Pancreas (tissue), 10 donors: ENCODE results near the gene ANKRD28. TPM values are rescaled to one million over a fixed set of nuclear protein-coding genes. Genes with fewer than 3 reads are reported as not detected.
"Not testable (repeated sequence)": the region's sequence is repeated elsewhere in the genome, so short reads cannot be mapped to it uniquely, and the experiment has no call there.

Experiments used
- ATAC-seq, 4 donors: fragments of 200-7000 bp; cut with Tn5 transposase; one replicate each; pipeline versions ENCODE4 v1.8.0 to v1.9.1; 2020; ENCODE audit warnings: mild to moderate bottlenecking in 4 of 4, moderate library complexity in 4 of 4
- DNase-seq, 6 donors: peaks; one replicate each; pipeline ENCODE4 v3.0.0-alpha.2; 2020
- FAIRE-seq: peaks from 2 replicates; lab custom pipeline; 2012; peaks lifted over from hg19 to GRCh38; lab: Jason Lieb, UNC
- H3K27ac ChIP-seq, 4 donors: fragments of 200-600 bp; sonication (generic); 1 replicate in 3 of 4; 2 replicates in 1 of 4; pipeline versions ENCODE4 v1.5.0 to v1.8.0; 2020
- H3K27me3 ChIP-seq, 4 donors: fragments of 200-600 bp; one replicate each; pipeline ENCODE4 v1.8.0; 2021
- H3K36me3 ChIP-seq, 3 donors: fragments of 200-600 bp; sonication (generic) in 1 of 3; one replicate each; pipeline versions ENCODE4 v1.5.0 to v1.8.0; 2020 to 2021
- H3K4me1 ChIP-seq, 3 donors: fragments of 200-600 bp; one replicate each; pipeline ENCODE4 v1.8.0; 2021
- H3K4me3 ChIP-seq, 4 donors: fragments of 200-600 bp; sonication (generic) in 2 of 4; one replicate each; pipeline versions ENCODE4 v1.5.0 to v1.8.0; 2020 to 2021
- H3K9me3 ChIP-seq, 4 donors: fragments of 200-600 bp; one replicate each; pipeline ENCODE4 v1.8.0; 2021
- CTCF ChIP-seq, 4 donors: fragments of 200-600 bp; sonication (generic) in 3 of 4; IDR thresholded peaks; one replicate each; pipeline versions ENCODE4 v1.5.0 to v1.8.0; 2021; ENCODE audit warnings: antibody characterized with exemption in 4 of 4
- WGBS, 2 donors: extraction: QIAGEN DNeasy Blood & Tissue Kit; methylation state at CpG; one replicate each; pipeline ENCODE4 v1.1.7; 2013; 5-methylcytosine and 5-hydroxymethylcytosine counted together
- intact Hi-C, 3 donors: fragments of 100-400 bp; cut with DNase I; formaldehyde crosslinking; loops; one replicate each; pipeline versions ENCODE4 v1.11.1 to v1.14.2; 2022
- polyA plus RNA-seq, 2 donors: library from polyadenylated mRNA; stranded (reverse); fragments of 200-250 nt; gene quantifications; one replicate each; pipeline ENCODE4 v1.2.3, GENCODE V29; 2013
- total RNA-seq, 6 donors: library from RNA; stranded (reverse); fragmentation: NEBNext Ultra II Directional in 4 of 6; extraction: Animal tissue kit (Norgen Biotek cat#: 25700) in 4 of 6; gene quantifications; one replicate each; pipeline versions ENCODE4 v1.2.1 to v1.2.4, GENCODE V29; 2021 to 2023
- donor health status: healthy with polysubstance abuse.
- donor health status: DM: no; HTN: no; CAD: no; lungs with moderate emphysema.
- donor health status: DM: no; HTN: no; CAD: no.
- donor health status: control.
- donor health status: control.
- donor health status: Bipolar disorder and iron deficiency.
- donor health status: DM: yes; HTN: yes; CAD: no.
- donor health status: DM: no; HTN: no; CAD: no.
- donor health status: DM: no; HTN: no; CAD: no.
- donor health status: DM: yes; HTN: yes; CAD: no.

Gene ANKRD28
- total and polyA plus RNA-seq, 8 donors = 9.5 to 40.5 (median 29.6) TPM

GRCh38 chr3:15844889-15845288 is 47.1 kb upstream of the ANKRD28 start:
- no peak for FAIRE-seq
- no peak for DNase-seq
- no peaks in the 10 kb centered on the region for H3K27me3 ChIP-seq
- H3K4me1 ChIP-seq = peaks cover 0 to 3% (median 0%) of the 10 kb centered on the region in 3 donors
- intact Hi-C loops = no loop called here
- ATAC-seq = no peak
- H3K9me3 ChIP-seq = no peaks in the 10 kb centered on the region
- no peaks in the 10 kb centered on the region for H3K36me3 ChIP-seq
- H3K27ac ChIP-seq = no peak overlapping the region
- H3K4me3 ChIP-seq = no peak overlapping the region
- 84 to 94% methylated on average over 3 of the region's 3 CpGs for WGBS, 2 donors
- no peak for TF ChIP-seq CTCF (IDR thresholded peaks at IDR 0.05)

GRCh38 chr3:15841091-15841973 is 43.6 kb upstream of the ANKRD28 start:
- H3K9me3 ChIP-seq, ATAC-seq, H3K36me3 ChIP-seq, intact Hi-C loops, H3K4me3 ChIP-seq, H3K27ac ChIP-seq, H3K4me1 ChIP-seq, FAIRE-seq, H3K27me3 ChIP-seq, DNase-seq: not testable (repeated sequence)
- WGBS, 2 donors = 97% methylated on average over 4 of the region's 4 CpGs

- ATAC-seq = no peak
- H3K4me1 ChIP-seq = no peaks in the 10 kb centered on the region
- H3K36me3 ChIP-seq = no peaks in the 10 kb centered on the region
- no peak for DNase-seq
- H3K27ac ChIP-seq = no peak overlapping the region
- intact Hi-C loops = no loop called here
- no peaks in the 10 kb centered on the region for H3K27me3 ChIP-seq
- H3K4me3 ChIP-seq = no peak overlapping the region
- H3K9me3 ChIP-seq = no peaks in the 10 kb centered on the region
- no peak for TF ChIP-seq CTCF (IDR thresholded peaks at IDR 0.05)
- 90 to 92% methylated on average over 2 of the region's 2 CpGs for WGBS, 2 donors
- no peak for FAIRE-seq
Measured at GRCh38 chr3:15839568-15839967, 41.8 kb upstream of the ANKRD28 start.

GRCh38 chr3:15831927-15832326 is 34.1 kb upstream of the ANKRD28 start:
- no peaks in the 10 kb centered on the region for H3K36me3 ChIP-seq
- ATAC-seq (no peak), FAIRE-seq (no peak), DNase-seq (no peak)
- peaks cover 0 to 23% (median 4%) of the 10 kb centered on the region in 3 donors for H3K4me1 ChIP-seq
- no peak overlapping the region for H3K4me3 ChIP-seq
- no peak for TF ChIP-seq CTCF (IDR thresholded peaks at IDR 0.05)
- no peak overlapping the region for H3K27ac ChIP-seq
- 27 to 29% methylated on average over 1 of the region's 1 CpG for WGBS, 2 donors
- no peaks in the 10 kb centered on the region for H3K9me3 ChIP-seq
- intact Hi-C loops = no loop called here
- no peaks in the 10 kb centered on the region for H3K27me3 ChIP-seq

GRCh38 chr3:15825016-15825415 is 27.2 kb upstream of the ANKRD28 start:
- no peak for FAIRE-seq
- Histone ChIP-seq H3K4me3 (no peak overlapping the region), H3K4me1 (peaks cover 0 to 32% (median 6%) of the 10 kb centered on the region in 3 donors), H3K9me3 (no peaks in the 10 kb centered on the region), H3K27ac (no peak overlapping the region), H3K36me3 (no peaks in the 10 kb centered on the region), H3K27me3 (no peaks in the 10 kb centered on the region)
- DNase-seq = no peak
- 68 to 95% methylated on average over 4 of the region's 4 CpGs for WGBS, 2 donors
- ATAC-seq = no peak
- no peak for TF ChIP-seq CTCF (IDR thresholded peaks at IDR 0.05)
- intact Hi-C loops = no loop called here
